ENCODE data around the gene KIAA0825.

DNA sequence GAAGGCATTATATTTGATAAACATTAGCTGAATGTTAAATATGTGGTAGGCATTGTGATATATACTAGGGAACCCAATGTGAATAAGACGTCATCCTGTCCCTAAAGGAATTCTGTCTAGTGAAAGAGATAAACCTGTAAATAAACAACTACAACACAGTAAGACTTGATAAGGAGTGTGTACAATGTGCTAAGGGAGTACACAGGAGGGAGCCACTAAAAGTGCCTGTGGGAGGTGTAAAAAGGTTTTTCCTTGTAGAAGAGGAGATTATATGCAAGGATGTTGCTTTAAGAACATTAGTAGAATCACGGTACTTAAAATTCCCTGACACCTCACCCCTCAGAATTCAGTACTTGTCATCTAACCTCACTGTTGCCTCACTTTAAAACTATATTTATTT lies 91.7 kb downstream of the KIAA0825 start:
- TF ChIP-seq, protein P1, sequence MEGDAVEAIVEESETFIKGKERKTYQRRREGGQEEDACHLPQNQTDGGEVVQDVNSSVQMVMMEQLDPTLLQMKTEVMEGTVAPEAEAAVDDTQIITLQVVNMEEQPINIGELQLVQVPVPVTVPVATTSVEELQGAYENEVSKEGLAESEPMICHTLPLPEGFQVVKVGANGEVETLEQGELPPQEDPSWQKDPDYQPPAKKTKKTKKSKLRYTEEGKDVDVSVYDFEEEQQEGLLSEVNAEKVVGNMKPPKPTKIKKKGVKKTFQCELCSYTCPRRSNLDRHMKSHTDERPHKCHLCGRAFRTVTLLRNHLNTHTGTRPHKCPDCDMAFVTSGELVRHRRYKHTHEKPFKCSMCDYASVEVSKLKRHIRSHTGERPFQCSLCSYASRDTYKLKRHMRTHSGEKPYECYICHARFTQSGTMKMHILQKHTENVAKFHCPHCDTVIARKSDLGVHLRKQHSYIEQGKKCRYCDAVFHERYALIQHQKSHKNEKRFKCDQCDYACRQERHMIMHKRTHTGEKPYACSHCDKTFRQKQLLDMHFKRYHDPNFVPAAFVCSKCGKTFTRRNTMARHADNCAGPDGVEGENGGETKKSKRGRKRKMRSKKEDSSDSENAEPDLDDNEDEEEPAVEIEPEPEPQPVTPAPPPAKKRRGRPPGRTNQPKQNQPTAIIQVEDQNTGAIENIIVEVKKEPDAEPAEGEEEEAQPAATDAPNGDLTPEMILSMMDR (IDR thresholded peaks at IDR 0.05 in 4 of 5, conservative IDR thresholded peaks at IDR 0.05 in 1 of 5): no peak
- no peak for TF ChIP-seq POLR2A (IDR thresholded peaks at IDR 0.05)
